IMR-90 (cell line): ENCODE results near the gene CTIF. TPM values are rescaled to one million over a fixed set of nuclear protein-coding genes. Genes with fewer than 3 reads are reported as not detected.

Experiments used
- ATAC-seq: fragments of 200-7000 bp; cut with Tn5 transposase; 2 replicates; pipeline ENCODE4 v1.9.1; 2020; ENCODE audit warnings: low read depth, mild to moderate bottlenecking, moderate library complexity
- BruUV-seq: library from RNA; stranded (reverse); fragments of 400-500 nt; replicated peaks from 2 replicates; lab custom pipeline; 2021; lab: Mats Ljungman, UMichigan
- CTCF ChIA-PET: fragments of 300-600 bp; formaldehyde crosslinking; extraction: SDS; loops from one replicate; lab custom pipeline; 2021; ENCODE audit warnings: antibody characterized with exemption; lab: Yijun Ruan, JAX
- POLR2A ChIA-PET: fragments of 300-600 bp; sonication (Branson Sonifier 250); formaldehyde crosslinking; loops from one replicate; lab custom pipeline; 2022; ENCODE audit warnings: antibody characterized with exemption; ENCODE audit not compliant: unreplicated experiment; lab: Charles Lee
- DNase-seq: peaks from one replicate; pipeline ENCODE4 v3.0.0; 2013
- H2AFZ ChIP-seq: replicated peaks from 2 replicates; pipeline ENCODE3; 2013; ENCODE audit warnings: low read length, mild to moderate bottlenecking; ENCODE audit not compliant: poor library complexity
- H2AK5ac ChIP-seq: 2 replicates; pipeline ENCODE4 v1.6.1; 2013; ENCODE audit warnings: low read depth, low read length, inconsistent platforms
- H2AK9ac ChIP-seq: replicated peaks from 2 replicates; pipeline ENCODE3; 2013; ENCODE audit warnings: mild to moderate bottlenecking, low read depth, low read length, moderate library complexity; ENCODE audit not compliant: poor library complexity
- H2BK120ac ChIP-seq: 2 replicates; pipeline ENCODE4 v1.6.1; 2013; ENCODE audit warnings: low read depth, low read length, inconsistent platforms
- H2BK15ac ChIP-seq: 3 replicates; pipeline ENCODE4 v1.6.1; 2013; ENCODE audit warnings: low read depth, low read length, inconsistent platforms
- H2BK20ac ChIP-seq: 2 replicates; pipeline ENCODE4 v1.6.1; 2013; ENCODE audit warnings: low read depth, mild to moderate bottlenecking, inconsistent platforms, low read length, moderate library complexity
- H2BK5ac ChIP-seq: 2 replicates; pipeline ENCODE4 v1.6.1; 2013; ENCODE audit warnings: mild to moderate bottlenecking, low read depth, low read length, inconsistent platforms; ENCODE audit not compliant: poor library complexity, severe bottlenecking
- H3K14ac ChIP-seq: replicated peaks from 2 replicates; pipeline ENCODE4 v1.6.1; 2013; ENCODE audit warnings: low read depth, low read length, inconsistent platforms
- H3K18ac ChIP-seq: 2 replicates; pipeline ENCODE4 v1.6.1; 2013; ENCODE audit warnings: low read depth, low read length, control low read depth
- H3K23ac ChIP-seq: 2 replicates; pipeline ENCODE4 v1.6.1; 2013; ENCODE audit warnings: low read depth, low read length, inconsistent platforms
- H3K27ac ChIP-seq: 2 replicates; pipeline ENCODE4 v1.5.1; 2013; ENCODE audit warnings: mild to moderate bottlenecking, control low read depth, low read length; ENCODE audit not compliant: insufficient read depth
- H3K27me3 ChIP-seq: 2 replicates; pipeline ENCODE4 v1.6.1; 2013; ENCODE audit warnings: low read length; ENCODE audit not compliant: control insufficient read depth, insufficient read depth
- H3K36me3 ChIP-seq: 2 replicates; pipeline ENCODE4 v1.6.1; 2013; ENCODE audit warnings: low read length, mixed read lengths; ENCODE audit not compliant: control insufficient read depth, insufficient read depth
- H3K4ac ChIP-seq: 2 replicates; pipeline ENCODE4 v1.6.1; 2013; ENCODE audit warnings: low read depth, low read length, inconsistent platforms
- H3K4me1 ChIP-seq: 2 replicates; pipeline ENCODE4 v1.6.1; 2013; ENCODE audit warnings: low read length, mixed read lengths; ENCODE audit not compliant: control insufficient read depth, insufficient read depth
- H3K4me2 ChIP-seq: 2 replicates; pipeline ENCODE4 v1.6.1; 2013; ENCODE audit warnings: low read depth, mild to moderate bottlenecking, control low read depth, low read length, moderate library complexity
- H3K4me3 ChIP-seq: 2 replicates; pipeline ENCODE4 v1.5.1; 2013; ENCODE audit warnings: low read depth, mild to moderate bottlenecking, control low read depth, low read length, moderate library complexity; ENCODE audit not compliant: insufficient read depth
- H3K56ac ChIP-seq: 2 replicates; pipeline ENCODE4 v1.6.1; 2013; ENCODE audit warnings: low read length, inconsistent platforms; ENCODE audit not compliant: insufficient read depth; ENCODE audit errors: extremely low read depth
- H3K79me1 ChIP-seq, 2 experiments: 2 replicates each; pipeline ENCODE4 v1.6.1; 2013; ENCODE audit warnings: low read length in 2 of 2, inconsistent platforms in 1 of 2, low read depth in 1 of 2
- H3K9ac ChIP-seq: 2 replicates; pipeline ENCODE4 v1.6.1; 2013; ENCODE audit warnings: low read depth, low read length, control low read depth
- H3K9me1 ChIP-seq: 2 replicates; pipeline ENCODE4 v1.6.1; 2013; ENCODE audit warnings: low read length, inconsistent platforms; ENCODE audit not compliant: insufficient read depth
- H3K9me3 ChIP-seq: 2 replicates; pipeline ENCODE4 v1.6.1; 2013; ENCODE audit warnings: low read length; ENCODE audit not compliant: control insufficient read depth, insufficient read depth
- H4K20me1 ChIP-seq: 2 replicates; pipeline ENCODE4 v1.6.1; 2013; ENCODE audit warnings: low read length, inconsistent platforms; ENCODE audit not compliant: insufficient read depth
- H4K5ac ChIP-seq: 2 replicates; pipeline ENCODE4 v1.6.1; 2013; ENCODE audit warnings: mild to moderate bottlenecking, low read depth, low read length, control low read depth
- H4K8ac ChIP-seq, 2 experiments: 2 replicates each; pipeline ENCODE4 v1.6.1; 2013; ENCODE audit warnings: low read depth in 2 of 2, low read length in 2 of 2, control low read depth in 1 of 2, inconsistent platforms in 1 of 2
- H4K91ac ChIP-seq: 2 replicates; pipeline ENCODE4 v1.6.1; 2013; ENCODE audit warnings: low read depth, low read length, inconsistent platforms; ENCODE audit not compliant: insufficient read depth
- ELK1 ChIP-seq: fragments of 150-350 bp; IDR thresholded peaks from 2 replicates; pipeline ENCODE4 v1.6.1; 2016; ENCODE audit warnings: low read depth, mild to moderate bottlenecking, low read length, moderate library complexity, borderline replicate concordance
- POLR2A ChIP-seq: IDR thresholded peaks from 2 replicates; pipeline ENCODE4 v1.6.1; 2012; ENCODE audit warnings: mild to moderate bottlenecking, low read depth, low read length
- RAD21 ChIP-seq: IDR thresholded peaks from 2 replicates; pipeline ENCODE4 v1.6.1; 2012; ENCODE audit warnings: low read length, improper control_type of control experiment
- RCOR1 ChIP-seq: IDR thresholded peaks from 2 replicates; pipeline ENCODE4 v1.6.1; 2012; ENCODE audit warnings: mild to moderate bottlenecking, low read length, improper control_type of control experiment; ENCODE audit not compliant: insufficient replicate concordance
- RFX5 ChIP-seq: IDR thresholded peaks from 2 replicates; pipeline ENCODE4 v1.8.0; 2012; ENCODE audit warnings: low read depth, mild to moderate bottlenecking, low read length, moderate library complexity
- WGBS, 2 experiments: methylation state at CpG; one replicate each; pipeline versions ENCODE4 v1.1.5 to v1.1.7; 2013; ENCODE audit warnings: missing lambda C conversion rate in 2 of 2; ENCODE audit not compliant: insufficient read length in 1 of 2; ENCODE audit errors: extremely low coverage in 2 of 2; 5-methylcytosine and 5-hydroxymethylcytosine counted together
- dilution Hi-C: fragments of 300-500 bp; cut with HindIII; formaldehyde crosslinking; loops from one replicate; pipeline ENCODE4 v1.14.3; 2018; ENCODE audit warnings: low sequenced_read_pairs; ENCODE audit not compliant: unreplicated experiment
- in situ Hi-C: fragments of 300-500 bp; cut with MboI; formaldehyde crosslinking; loops from 3 replicates; pipeline ENCODE4 v1.14.3; 2019; ENCODE audit warnings: low sequenced_read_pairs, inconsistent platforms, mixed read lengths
- intact Hi-C: fragments of 100-400 bp; cut with micrococcal nuclease; formaldehyde crosslinking; loops from 2 replicates; pipeline ENCODE4 v1.10.0; 2022
- polyA plus RNA-seq, 3 experiments: library from polyadenylated mRNA; depleted of rRNA; stranded (reverse); fragments of >200 nt; gene quantifications; 2 replicates each; pipeline ENCODE4 v1.2.3, GENCODE V29; 2012; ENCODE audit warnings: low replicate concordance in 1 of 3
- total RNA-seq: library from RNA; depleted of rRNA; stranded (reverse); fragments of >200 nt; gene quantifications from 2 replicates; pipeline ENCODE4 v1.2.3, GENCODE V29; 2012

CTIF gene
- total and polyA plus RNA-seq, 2 of the 4 experiments (the other 2 are of a cell fraction): 25.1 to 57.0 TPM

- no peak for TF ChIP-seq RCOR1
- no peak for TF ChIP-seq POLR2A
These were observed 195.6 kb downstream of the CTIF start (continued) for GRCh38 chr18:48734460-48734859.

- Histone ChIP-seq H2BK15ac (no peak overlapping the region), H2BK20ac (no peak overlapping the region; the same call in 1 of the 2 replicates), H4K5ac (no peak overlapping the region), H3K56ac (no peak overlapping the region), H2BK120ac (no peak overlapping the region), H4K20me1 (peaks cover 53% of the 10 kb centered on the region), H3K4me3 (no peak overlapping the region), H3K9me1 (peaks cover 47% of the 10 kb centered on the region), H3K4me1 (peaks cover 27% of the 10 kb centered on the region), H2AK9ac (no peak overlapping the region), H3K18ac (no peak overlapping the region), H3K9me3 (no peaks in the 10 kb centered on the region), H3K9ac (no peak overlapping the region), H4K8ac (no peak overlapping the region; a peak in 1 of 4 replicates), H3K27me3 (no peaks in the 10 kb centered on the region), H3K4ac (peak overlapping the region; percentile 18; the same call in 1 of the 2 replicates), H3K14ac (no peak overlapping the region), H2AFZ (no peak overlapping the region), H2AK5ac (peak overlapping the region; percentile 22; the same call in 1 of the 2 replicates), H3K23ac (no peak overlapping the region), H3K4me2 (0 out of 2 replicates have a peak overlapping the region, but pooled peaks have one; percentile 28), H4K91ac (no peak overlapping the region), H3K36me3 (peaks cover 8% of the 10 kb centered on the region; the same call in 1 of the 2 replicates), H2BK5ac (no peak overlapping the region), H3K79me1 (peaks cover 31 to 95% of the 10 kb centered on the region in 2 experiments), H3K27ac (no peak overlapping the region)
- intact Hi-C loops (no loop called here), in situ Hi-C loops (no loop called here), dilution Hi-C loops (no loop called here)
- DNase-seq: peak; percentile 44
- peak; percentile 56 for ATAC-seq
- no peak for TF ChIP-seq RFX5
- no peak for TF ChIP-seq ELK1
- TF ChIP-seq RAD21: no peak
- CTCF ChIA-PET: no interaction called here
- WGBS, 2 experiments: 94% methylated on average over 6 of the region's 8 CpGs; no CpG with 5 or more reads in 1 of the 2 experiments
- BruUV-seq: no TSS peak
- POLR2A ChIA-PET: no interaction called here
These were observed 196.3 kb downstream of the CTIF start for GRCh38 chr18:48735080-48735676.
